Tibial nerve (tissue), 4 donors: Measurements from ENCODE around the gene TARDBP. TPM values are rescaled to one million over a fixed set of nuclear protein-coding genes. Genes with fewer than 3 reads are reported as not detected.

Experiments used
- DNase-seq, 2 donors: peaks; one replicate each; pipeline ENCODE4 v3.0.0-alpha.2; 2019; ENCODE audit warnings: low spot score in 2 of 2
- H3K27ac ChIP-seq, 4 donors: fragments of 200-600 bp; sonication (generic) in 3 of 4; one replicate each; pipeline ENCODE4 v1.5.1; 2017 to 2019; ENCODE audit warnings: mild to moderate bottlenecking in 1 of 4
- H3K27me3 ChIP-seq, 2 donors: fragments of 200-600 bp; sonication (generic) in 1 of 2; one replicate each; pipeline versions ENCODE4 v1.5.1 to v1.6.0; 2017 to 2019
- H3K36me3 ChIP-seq, 3 donors: fragments of 200-600 bp; sonication (generic); one replicate each; pipeline ENCODE4 v1.5.1; 2018 to 2019
- H3K4me1 ChIP-seq, 4 donors: fragments of 200-600 bp; sonication (generic) in 3 of 4; one replicate each; pipeline ENCODE4 v1.5.1; 2017 to 2019
- H3K4me3 ChIP-seq, 4 donors: fragments of 200-600 bp; sonication (generic) in 3 of 4; one replicate each; pipeline ENCODE4 v1.5.1; 2017 to 2019; ENCODE audit warnings: mild to moderate bottlenecking in 1 of 4, moderate library complexity in 1 of 4
- H3K9me3 ChIP-seq, 4 donors: fragments of 200-600 bp; sonication (generic) in 3 of 4; one replicate each; pipeline ENCODE4 v1.5.1; 2017 to 2019
- EP300 ChIP-seq, 2 donors: sonication (generic); formaldehyde crosslinking; IDR thresholded peaks; one replicate each; pipeline ENCODE4 v1.6.1; 2017; ENCODE audit warnings: antibody characterized with exemption in 2 of 2, mild to moderate bottlenecking in 1 of 2
- POLR2A ChIP-seq, 2 donors: fragments of 450-650 bp; IDR thresholded peaks; one replicate each; pipeline ENCODE4 v1.6.1; 2017; ENCODE audit warnings: antibody characterized with exemption in 2 of 2, mild to moderate bottlenecking in 2 of 2, moderate library complexity in 2 of 2
- WGBS, 2 donors: methylation state at CpG; one replicate each; pipeline ENCODE4 v1.1.5; 2018; 5-methylcytosine and 5-hydroxymethylcytosine counted together
- total RNA-seq, 4 donors: library from RNA; depleted of rRNA; stranded (reverse); fragments of >200 nt; gene quantifications; one replicate each; pipeline ENCODE4 v1.1.0, GENCODE V29; 2016
- TF ChIP-seq, protein P1 (sequence below), 5 experiments: fragments of 200-600 bp in 3 of 5; fragments of 450-650 bp in 2 of 5; sonication (generic) in 3 of 5; IDR thresholded peaks; one replicate each; pipeline ENCODE4 v1.5.1; 2016 to 2019; ENCODE audit warnings: antibody characterized with exemption in 5 of 5, mild to moderate bottlenecking in 3 of 5, moderate library complexity in 2 of 5

TARDBP gene
- 100 to 1,000 TPM; 165 to 237 (median 171) TPM for total RNA-seq

DNA sequence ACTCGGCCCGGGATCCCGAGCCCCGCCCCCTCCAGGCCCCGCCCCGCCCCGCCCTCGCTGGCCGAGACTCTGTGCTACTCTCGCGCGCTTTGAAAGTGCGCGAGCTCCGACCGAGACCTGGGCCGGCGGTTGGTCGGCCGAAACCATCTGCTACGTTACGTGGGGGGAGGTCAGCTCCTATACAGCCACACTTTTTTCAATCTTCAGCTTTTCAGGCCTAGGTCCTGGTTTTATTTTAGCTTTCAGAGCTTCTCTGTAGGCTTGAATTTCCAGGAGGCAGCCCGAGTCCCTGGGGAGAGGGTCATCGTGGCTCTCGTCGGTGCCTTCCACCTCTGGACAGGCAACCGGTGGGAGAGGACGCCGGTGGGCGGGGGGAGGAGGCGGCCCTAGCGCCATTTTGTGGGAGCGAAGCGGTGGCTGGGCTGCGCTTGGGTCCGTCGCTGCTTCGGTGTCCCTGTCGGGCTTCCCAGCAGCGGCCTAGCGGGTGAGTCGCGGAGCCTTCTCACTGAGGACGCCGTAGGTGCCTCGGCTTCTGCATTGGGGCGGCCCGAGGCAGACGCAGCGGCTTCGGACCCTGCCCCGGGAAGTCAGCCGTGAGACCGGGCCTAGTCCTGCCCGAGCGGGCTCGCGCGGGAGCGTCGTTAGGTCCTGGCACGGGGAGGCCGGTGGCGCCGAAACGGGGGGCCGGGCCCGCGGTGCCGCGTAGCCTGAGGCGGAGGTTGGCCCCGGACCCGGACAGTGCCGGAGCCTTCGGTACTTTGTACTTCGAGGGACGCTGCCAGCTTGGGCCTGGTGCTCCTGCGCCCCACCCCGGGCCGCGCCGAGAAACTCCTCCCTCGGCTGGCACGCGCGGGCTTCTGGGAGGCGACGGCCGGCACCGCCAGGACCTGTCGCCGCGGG lies at the start of gene TARDBP:
TSS of gene TARDBP (plus strand) at position 395 of the 900 bp plus-strand sequence. CDS start 1,074 bp downstream, outside the sequence.
- H3K9me3 ChIP-seq, result no peaks in the 10 kb centered on the region
- H3K27ac ChIP-seq, result peak within 1 kb of the TSS; percentile 85 to 98 (median 95)
- DNase-seq, result peak; percentile 79 to 80
- no peaks in the 10 kb centered on the region for H3K27me3 ChIP-seq
- peak within 1 kb of the TSS; percentile 79 to 96 (median 90) for H3K4me3 ChIP-seq
- WGBS, 2 donors, result 0 to 1% methylated on average over 26 to 66 of the region's 94 CpGs
- peaks cover 0 to 50% (median 33%) of the 10 kb centered on the region in 4 donors for H3K4me1 ChIP-seq
- peak; percentile 91 to 95 for TF ChIP-seq POLR2A (IDR thresholded peaks at IDR 0.05)
- TF ChIP-seq EP300 (IDR thresholded peaks at IDR 0.05), result peak; percentile 88 to 98
- TF ChIP-seq, protein P1, sequence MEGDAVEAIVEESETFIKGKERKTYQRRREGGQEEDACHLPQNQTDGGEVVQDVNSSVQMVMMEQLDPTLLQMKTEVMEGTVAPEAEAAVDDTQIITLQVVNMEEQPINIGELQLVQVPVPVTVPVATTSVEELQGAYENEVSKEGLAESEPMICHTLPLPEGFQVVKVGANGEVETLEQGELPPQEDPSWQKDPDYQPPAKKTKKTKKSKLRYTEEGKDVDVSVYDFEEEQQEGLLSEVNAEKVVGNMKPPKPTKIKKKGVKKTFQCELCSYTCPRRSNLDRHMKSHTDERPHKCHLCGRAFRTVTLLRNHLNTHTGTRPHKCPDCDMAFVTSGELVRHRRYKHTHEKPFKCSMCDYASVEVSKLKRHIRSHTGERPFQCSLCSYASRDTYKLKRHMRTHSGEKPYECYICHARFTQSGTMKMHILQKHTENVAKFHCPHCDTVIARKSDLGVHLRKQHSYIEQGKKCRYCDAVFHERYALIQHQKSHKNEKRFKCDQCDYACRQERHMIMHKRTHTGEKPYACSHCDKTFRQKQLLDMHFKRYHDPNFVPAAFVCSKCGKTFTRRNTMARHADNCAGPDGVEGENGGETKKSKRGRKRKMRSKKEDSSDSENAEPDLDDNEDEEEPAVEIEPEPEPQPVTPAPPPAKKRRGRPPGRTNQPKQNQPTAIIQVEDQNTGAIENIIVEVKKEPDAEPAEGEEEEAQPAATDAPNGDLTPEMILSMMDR (IDR thresholded peaks at IDR 0.05), result peak in 2 of 5 experiments; percentile 17 to 65
- H3K36me3 ChIP-seq, result peaks cover 0 to 42% (median 28%) of the 10 kb centered on the region in 3 donors

- peaks cover 0 to 42% (median 2%) of the 10 kb centered on the region in 4 donors for H3K4me1 ChIP-seq
- WGBS, 2 donors, result 29 to 48% methylated on average over 10 of the region's 10 CpGs
- H3K27me3 ChIP-seq, result no peaks in the 10 kb centered on the region
- H3K36me3 ChIP-seq, result no peaks in the 10 kb centered on the region
- TF ChIP-seq EP300 (IDR thresholded peaks at IDR 0.05), result peak in 1 of 2 donors; percentile 34
- TF ChIP-seq, protein P1 (IDR thresholded peaks at IDR 0.05), result no peak
- DNase-seq, result peak in 1 of 2 donors; percentile 26
- no peaks in the 10 kb centered on the region for H3K9me3 ChIP-seq
- peak overlapping the region in 2 of 4 donors; percentile 25 to 49 for H3K27ac ChIP-seq
- H3K4me3 ChIP-seq, result no peak overlapping the region
These were observed 46.8 kb upstream of the TARDBP start for GRCh38 chr1:10965546-10966226.

DNA sequence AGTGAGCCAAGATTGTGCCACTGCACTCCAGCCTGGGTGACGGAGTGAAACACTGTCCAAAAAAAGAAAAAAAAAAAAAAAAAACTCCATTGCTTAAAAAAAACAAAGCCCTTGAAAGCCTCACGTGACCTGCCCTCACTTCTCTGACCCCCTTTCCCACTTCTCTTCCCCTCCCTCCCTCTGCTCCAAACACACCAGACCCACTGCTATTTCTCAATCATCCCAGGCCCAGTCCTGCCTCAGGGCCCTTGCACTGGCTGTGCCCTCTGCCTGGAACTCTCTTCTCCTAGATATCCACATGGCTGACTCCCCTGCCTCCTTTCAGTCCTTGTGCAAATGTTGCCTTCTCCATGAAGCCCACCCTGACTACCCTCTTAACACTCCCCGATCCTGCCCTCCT lies 45.4 kb upstream of the TARDBP start:
- no peaks in the 10 kb centered on the region for H3K36me3 ChIP-seq
- H3K4me3 ChIP-seq, result no peak overlapping the region
- WGBS, 2 donors, result 78 to 79% methylated on average over 3 of the region's 3 CpGs
- no peaks in the 10 kb centered on the region for H3K27me3 ChIP-seq
- no peaks in the 10 kb centered on the region for H3K9me3 ChIP-seq
- peaks cover 0 to 33% (median 2%) of the 10 kb centered on the region in 4 donors for H3K4me1 ChIP-seq
- H3K27ac ChIP-seq, result no peak overlapping the region
- no peak for DNase-seq
- TF ChIP-seq, protein P1 (IDR thresholded peaks at IDR 0.05), result no peak
- no peak for TF ChIP-seq POLR2A (IDR thresholded peaks at IDR 0.05)
- no peak for TF ChIP-seq EP300 (IDR thresholded peaks at IDR 0.05)

GRCh38 chr1:10968411-10968826 lies 44.0 kb upstream of the TARDBP start:
- WGBS, 2 donors, result 45 to 48% methylated on average over 13 of the region's 13 CpGs
- DNase-seq, result no peak
- Histone ChIP-seq H3K36me3 (no peaks in the 10 kb centered on the region), H3K4me1 (peaks cover 0 to 33% (median 5%) of the 10 kb centered on the region in 4 donors), H3K4me3 (peak overlapping the region in 3 of 4 donors; percentile 5 to 20 (median 13)), H3K27ac (no peak overlapping the region), H3K9me3 (no peaks in the 10 kb centered on the region), H3K27me3 (no peaks in the 10 kb centered on the region)
- TF ChIP-seq, protein P1 (IDR thresholded peaks at IDR 0.05), result no peak
- TF ChIP-seq POLR2A (IDR thresholded peaks at IDR 0.05) (no peak), EP300 (IDR thresholded peaks at IDR 0.05) (no peak)
